ENCODE results near the gene TMED5. TPM values are rescaled to one million over a fixed set of nuclear protein-coding genes. Genes with fewer than 3 reads are reported as not detected.
"Not testable (repeated sequence)": the region's sequence is repeated elsewhere in the genome, so short reads cannot be mapped to it uniquely, and the experiment has no call there.

TMED5 gene
- total RNA-seq, 4 donors from 2014 or later, result 47.4 to 80.4 (median 55.5) TPM

DNA sequence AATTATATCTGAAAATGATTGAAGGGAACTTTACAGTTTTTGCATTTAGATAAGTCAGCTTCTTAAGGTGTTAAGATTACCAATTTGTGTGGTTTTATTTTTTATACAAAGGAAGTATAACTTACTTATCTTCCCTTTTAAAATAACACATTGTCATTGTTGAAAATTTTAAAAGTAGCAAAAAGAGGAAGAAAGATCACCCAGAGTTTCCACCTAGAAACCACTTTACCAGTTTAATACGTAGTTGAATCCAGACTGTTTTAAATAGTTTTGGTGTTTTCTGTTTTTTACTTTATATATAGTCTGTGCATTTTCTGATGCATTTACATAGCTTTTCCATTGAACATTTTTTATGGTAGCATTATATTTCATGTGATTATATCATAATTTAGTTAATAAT is 6.5 kb upstream of the TMED5 start:
- TF ChIP-seq POLR2A (IDR thresholded peaks at IDR 0.05) (no peak), EP300 (IDR thresholded peaks at IDR 0.05) (no peak), CTCF (IDR thresholded peaks at IDR 0.05) (no peak)
- Histone ChIP-seq H3K27ac (no peak overlapping the region), H3K4me3 (no peak overlapping the region), H3K36me3 (no peaks in the 10 kb centered on the region), H3K27me3 (no peaks in the 10 kb centered on the region), H3K9me3 (no peaks in the 10 kb centered on the region), H3K4me1 (no peaks in the 10 kb centered on the region)
- WGBS, 2 donors, result 81 to 87% methylated on average over 1 of the region's 1 CpG
- DNase-seq (ENCODE audit: low spot score in 2 of 2), result no peak

DNA sequence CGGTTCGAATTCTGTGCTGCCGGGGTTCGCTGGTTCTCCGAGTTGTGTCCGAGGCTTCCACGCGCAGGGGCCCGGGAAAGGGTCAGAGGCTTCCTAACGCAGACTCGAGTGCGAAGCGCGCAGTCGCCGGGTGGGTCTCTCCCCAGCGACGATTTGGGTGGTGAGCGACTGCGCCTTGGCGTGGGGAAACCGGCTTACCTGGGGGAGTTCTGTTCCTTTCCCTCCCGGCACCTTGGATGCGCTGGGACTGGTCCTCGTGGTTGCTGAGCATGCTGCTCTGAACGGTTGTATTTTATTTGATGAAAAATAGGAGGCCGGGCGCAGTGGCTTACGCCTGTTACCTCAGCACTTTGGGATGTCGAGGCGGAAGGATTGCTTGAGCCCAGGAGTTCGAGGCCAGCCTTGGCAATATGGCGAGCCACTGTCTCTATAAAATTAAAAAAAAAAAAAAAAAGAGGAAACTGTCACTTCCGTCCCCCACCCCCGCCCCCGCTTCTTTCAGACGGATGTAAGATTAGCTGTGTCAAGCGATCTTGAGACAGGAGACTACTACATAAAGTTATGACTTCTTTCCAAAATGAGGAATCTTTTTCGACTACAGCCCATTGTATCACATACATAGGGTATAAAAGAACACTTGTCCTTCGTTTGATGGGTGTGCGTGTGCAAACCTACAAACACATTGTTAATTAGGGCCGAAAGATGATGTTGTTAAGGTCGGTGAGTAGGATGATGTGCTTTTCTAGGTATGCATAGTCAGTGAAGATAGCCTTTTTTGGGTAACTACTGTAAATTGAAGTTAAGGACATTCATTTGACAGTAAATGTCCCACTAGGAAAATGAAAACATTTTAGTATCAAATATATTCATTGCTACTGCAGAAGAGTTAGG is 755 bp upstream of the TMED5 start, which contains the start of gene CCDC18:
Gene CCDC18 (plus strand): TSS at position 2 of the 891 bp plus-strand sequence. CDS start 2,638 bp downstream, outside the sequence.
- H3K27me3 ChIP-seq, result no peaks in the 10 kb centered on the region
- DNase-seq (ENCODE audit: low spot score in 2 of 2), result peak in 1 of 2 donors; percentile 6
- WGBS, 2 donors, result 5 to 6% methylated on average over 19 to 23 of the region's 43 CpGs
- H3K4me1 ChIP-seq, result peaks cover 0 to 29% (median 13%) of the 10 kb centered on the region in 4 donors
- H3K9me3 ChIP-seq, result no peaks in the 10 kb centered on the region
- peak within 1 kb of the TSS; percentile 98 to 99 (median 99) for H3K27ac ChIP-seq
- TF ChIP-seq POLR2A (IDR thresholded peaks at IDR 0.05), result no peak
- no peak for TF ChIP-seq CTCF (IDR thresholded peaks at IDR 0.05)
- no peak for TF ChIP-seq EP300 (IDR thresholded peaks at IDR 0.05)
- H3K4me3 ChIP-seq, result peak within 1 kb of the TSS; percentile 78 to 90 (median 89)
- H3K36me3 ChIP-seq, result no peaks in the 10 kb centered on the region

DNA sequence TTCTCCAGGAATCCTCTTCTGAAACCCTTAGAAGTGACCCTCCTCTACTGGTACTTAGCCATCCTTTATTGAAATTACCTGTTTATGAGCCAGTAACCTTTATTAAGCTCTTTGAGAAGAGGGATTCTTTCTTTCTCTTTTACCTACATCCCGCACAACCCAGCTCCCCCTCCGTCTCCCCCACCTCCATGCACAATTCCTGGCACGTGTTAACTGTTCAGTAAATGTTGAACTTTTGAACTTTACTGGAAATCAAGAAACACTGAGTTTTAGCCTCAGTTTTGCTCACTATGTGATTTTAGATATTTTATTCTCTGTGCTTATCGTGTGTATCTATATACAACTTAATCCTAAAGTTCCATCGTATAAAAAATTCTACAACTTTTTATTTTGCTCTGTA is 1.8 kb downstream of the TMED5 start:
- 18 to 25% methylated on average over 5 of the region's 5 CpGs for WGBS, 2 donors
- no peaks in the 10 kb centered on the region for H3K27me3 ChIP-seq
- H3K4me3 ChIP-seq, result peak overlapping the region in 3 of 4 donors; percentile 74 to 90 (median 78)
- H3K9me3 ChIP-seq, result no peaks in the 10 kb centered on the region
- no peak for DNase-seq (ENCODE audit: low spot score in 2 of 2)
- no peak for TF ChIP-seq CTCF (IDR thresholded peaks at IDR 0.05)
- no peak for TF ChIP-seq POLR2A (IDR thresholded peaks at IDR 0.05)
- no peak for TF ChIP-seq EP300 (IDR thresholded peaks at IDR 0.05)
- H3K4me1 ChIP-seq, result peaks cover 0 to 48% (median 13%) of the 10 kb centered on the region in 4 donors
- peaks cover 0 to 7% (median 0%) of the 10 kb centered on the region in 3 donors for H3K36me3 ChIP-seq
- peak overlapping the region in 3 of 4 donors; percentile 10 to 99 (median 99) for H3K27ac ChIP-seq

DNA sequence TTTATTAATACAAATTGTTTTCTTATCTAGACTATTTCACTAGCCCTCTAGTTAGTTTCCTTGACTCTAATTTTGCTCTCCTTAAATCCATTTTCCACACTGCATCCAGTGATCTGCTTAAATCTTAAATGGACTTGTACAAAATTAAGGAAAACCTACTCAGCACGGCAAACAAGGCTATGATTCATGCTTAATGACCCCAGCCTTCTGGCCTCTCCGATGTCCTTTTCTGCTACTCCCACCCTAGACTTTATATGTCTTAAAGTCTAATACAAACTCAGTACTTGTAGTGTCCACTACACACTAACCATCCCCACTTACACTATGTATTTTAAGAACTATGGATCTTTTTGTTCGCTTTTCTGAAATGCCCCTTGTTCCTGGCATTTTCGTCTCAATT is 2.2 kb downstream of the TMED5 start:
- Histone ChIP-seq H3K27me3 (no peaks in the 10 kb centered on the region), H3K27ac (peak overlapping the region in 3 of 4 donors; percentile 10 to 99 (median 99)), H3K36me3 (peaks cover 0 to 7% (median 0%) of the 10 kb centered on the region in 3 donors), H3K4me3 (peak overlapping the region in 3 of 4 donors; percentile 74 to 90 (median 78)), H3K9me3 (no peaks in the 10 kb centered on the region), H3K4me1 (peaks cover 0 to 52% (median 13%) of the 10 kb centered on the region in 4 donors)
- no peak for DNase-seq (ENCODE audit: low spot score in 2 of 2)
- 21 to 25% methylated on average over 4 of the region's 4 CpGs for whole genome bisulfite sequencing, 2 donors
- TF ChIP-seq EP300 (IDR thresholded peaks at IDR 0.05), result no peak
- TF ChIP-seq POLR2A (IDR thresholded peaks at IDR 0.05), result no peak
- no peak for TF ChIP-seq CTCF (IDR thresholded peaks at IDR 0.05)

GRCh38 chr1:93174638-93175037 is 5.6 kb downstream of the TMED5 start:
- H3K27ac ChIP-seq; DNase-seq (ENCODE audit: low spot score in 2 of 2); H3K9me3 ChIP-seq; H3K27me3 ChIP-seq; H3K4me3 ChIP-seq: not testable (repeated sequence)
- H3K4me1 ChIP-seq, result peaks cover 0 to 60% (median 13%) of the 10 kb centered on the region in 4 donors
- H3K36me3 ChIP-seq, result peaks cover 0 to 17% (median 0%) of the 10 kb centered on the region in 3 donors
- 95% methylated on average over 3 of the region's 3 CpGs for WGBS, 2 donors

Measured in tibial nerve (tissue), 4 donors.